HUDEP-2 (cell line): Measurements from ENCODE around the gene HTR1B.

Experiments
- DNase-seq, 76 experiments: peaks; one replicate each; lab custom pipeline; 2025; ENCODE audit not compliant: unreplicated experiment in 76 of 76; lab: John Stamatoyannopoulos, UW

HTR1B gene

GRCh38 chr6:77463308-77463860 is at the start of gene HTR1B:
HTR1B (minus strand) TSS chr6:77463491; CDS start chr6:77463403, 88 bp downstream.
- peak in 9 of 76 experiments; percentile 6 to 31 (median 18) for DNase-seq

GRCh38 chr6:77512554-77512953 is 49.3 kb upstream of the HTR1B start:
- DNase-seq = no peak

DNA sequence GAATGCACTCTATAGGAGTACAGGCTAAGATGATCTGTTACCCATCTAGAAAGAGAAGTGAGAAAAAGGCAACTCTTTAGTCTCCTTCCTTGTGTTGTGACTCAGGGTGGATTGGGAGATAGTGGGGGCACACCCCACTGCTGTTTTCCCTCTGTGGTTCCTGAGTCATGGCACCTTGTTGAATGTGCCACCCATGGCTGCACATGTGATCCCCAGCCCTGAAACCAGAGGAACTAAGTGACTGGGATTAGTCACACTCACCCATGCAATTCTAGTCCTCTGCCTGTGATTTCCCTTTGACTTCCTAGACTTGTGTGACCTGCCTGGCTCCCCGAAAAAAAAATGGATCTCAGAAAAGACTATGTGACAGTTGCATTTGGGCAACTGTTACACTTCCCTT is 48.6 kb upstream of the HTR1B start:
- DNase-seq = no peak

DNA sequence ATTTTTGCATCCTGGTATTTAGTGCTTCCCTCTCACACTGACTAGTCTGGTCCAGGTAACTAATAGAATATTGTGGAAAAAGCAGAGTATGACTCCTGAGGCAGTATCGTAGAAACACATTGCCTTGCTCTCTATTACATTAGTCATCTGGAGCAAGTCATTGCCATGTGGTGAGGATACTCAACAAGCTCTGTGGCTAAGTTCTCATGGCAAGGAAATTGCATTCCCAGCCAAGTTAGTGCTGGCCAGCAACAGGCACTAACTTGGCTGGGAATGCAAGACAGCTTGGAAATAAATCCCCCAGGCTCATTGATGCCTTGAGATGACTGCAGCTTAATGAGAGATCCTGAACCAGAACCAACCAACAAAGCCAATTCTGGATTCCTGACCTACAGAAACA is 39.7 kb upstream of the HTR1B start:
- no peak for DNase-seq

DNA sequence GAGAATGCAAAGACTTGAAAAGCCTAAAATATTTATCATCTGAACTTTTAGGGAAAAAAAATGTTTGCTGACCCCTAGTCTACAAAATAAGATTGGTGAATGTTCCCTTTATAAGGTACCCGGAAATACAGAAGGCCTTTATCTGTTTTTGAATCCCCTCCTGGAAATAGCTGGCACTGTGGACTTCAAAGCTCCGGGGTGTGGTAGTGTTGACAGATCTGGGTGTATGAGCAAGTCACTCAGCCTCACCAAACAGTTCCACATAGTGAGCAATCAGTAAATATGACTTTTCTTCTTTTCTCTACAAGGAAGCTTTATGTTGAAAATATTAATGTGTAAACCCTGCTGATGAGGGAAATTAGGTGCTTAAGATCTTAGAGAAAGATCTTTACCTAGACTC is 29.2 kb upstream of the HTR1B start:
- DNase-seq = no peak

- no peak for DNase-seq
Observed at GRCh38 chr6:77487808-77488425, 24.6 kb upstream of the HTR1B start.

- DNase-seq = no peak
Observed at GRCh38 chr6:77482981-77483380, 19.7 kb upstream of the HTR1B start.

DNA sequence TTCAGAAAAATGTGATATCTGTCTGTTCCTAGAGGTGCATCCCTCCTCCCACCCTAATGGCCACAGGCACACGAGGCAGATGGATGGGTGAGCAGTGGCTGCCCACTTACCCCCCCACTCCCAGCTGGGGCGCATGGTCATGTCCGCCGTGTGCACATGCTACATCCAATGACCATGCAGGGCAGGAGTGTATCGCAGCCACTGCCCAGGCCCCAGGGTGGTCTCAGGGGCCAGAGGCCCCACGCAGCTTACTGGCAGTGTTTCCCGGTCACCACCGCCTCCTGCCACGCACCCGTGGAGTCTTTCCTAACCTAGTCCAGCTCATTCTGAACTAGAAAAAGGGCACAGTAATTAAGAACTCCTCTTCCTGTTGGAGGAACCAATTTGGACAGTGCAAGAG is 11.7 kb upstream of the HTR1B start:
- DNase-seq = no peak

DNA sequence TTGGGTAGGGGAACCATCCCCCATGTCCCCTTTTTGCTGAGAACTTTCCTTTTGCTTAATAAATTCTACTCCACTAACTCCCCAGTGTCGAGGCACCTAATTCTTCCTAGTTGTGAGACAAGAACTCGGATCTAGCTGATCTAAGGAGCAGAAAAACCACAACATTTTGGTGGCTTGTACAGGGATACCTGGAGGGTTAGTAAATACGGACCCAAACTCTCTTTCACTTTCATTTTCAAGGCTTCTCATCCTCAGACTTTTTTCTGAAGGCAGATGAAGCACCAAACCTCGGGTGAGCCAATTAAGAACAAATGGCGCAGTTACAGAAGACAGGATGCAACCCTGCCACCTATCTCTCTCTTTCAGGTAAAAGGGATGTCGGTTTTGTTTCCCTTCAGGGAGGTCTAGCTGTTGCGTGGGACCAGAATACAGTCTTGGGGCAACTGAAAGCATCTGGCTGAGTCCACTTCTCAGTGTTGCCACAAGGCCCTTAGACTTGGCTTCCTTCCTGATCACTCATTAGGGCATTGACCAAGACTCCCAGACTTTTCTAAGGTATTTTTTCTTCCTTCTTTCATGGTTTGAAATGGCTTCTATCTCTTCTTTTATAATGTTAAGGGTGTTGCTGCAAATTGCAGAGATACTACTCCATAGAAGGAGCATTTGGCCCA is 11.1 kb upstream of the HTR1B start:
- DNase-seq = no peak

DNA sequence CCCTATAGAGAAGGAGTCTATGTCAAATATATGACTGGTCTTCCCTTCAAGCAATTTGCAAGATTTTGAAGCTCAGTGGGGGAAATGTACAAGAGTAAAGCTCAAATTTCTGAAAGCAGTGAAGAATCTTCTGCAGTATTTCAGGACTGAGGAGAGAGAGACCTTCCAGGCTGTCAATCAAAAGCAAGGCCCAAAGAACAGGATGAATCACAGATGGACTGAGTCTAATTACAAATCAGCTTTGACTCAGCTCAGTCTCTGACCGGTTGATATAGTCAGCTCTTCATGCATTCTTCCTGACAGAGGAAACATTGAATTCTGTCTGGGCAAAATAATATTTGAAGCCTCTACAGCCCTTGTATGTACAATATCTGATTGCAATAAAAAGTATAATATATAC is 7.7 kb upstream of the HTR1B start:
- no peak for DNase-seq

DNA sequence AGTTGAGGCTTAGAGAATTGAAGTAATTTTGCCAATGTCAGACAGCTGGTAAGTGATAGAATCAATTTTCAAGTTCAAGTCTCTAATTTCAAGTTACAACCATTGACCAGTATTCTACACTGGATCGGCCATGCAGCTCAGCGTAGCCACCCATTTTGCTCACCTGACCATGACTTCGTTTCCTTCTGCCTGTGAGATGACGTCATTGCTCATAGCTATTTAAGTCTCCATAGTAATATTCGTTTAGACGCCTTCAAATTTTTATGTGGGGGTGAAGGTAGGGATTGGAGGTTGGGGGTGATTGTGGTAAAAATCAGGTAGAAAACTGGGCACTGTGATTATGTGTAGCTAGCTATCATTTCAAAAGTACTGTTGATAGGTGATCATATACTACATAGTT is 5.6 kb upstream of the HTR1B start:
- no peak for DNase-seq

GRCh38 chr6:77466451-77467437 is 3.5 kb upstream of the HTR1B start:
- peak in 2 of 76 experiments; percentile 9 to 25 for DNase-seq

GRCh38 chr6:77466055-77466450 is 2.8 kb upstream of the HTR1B start:
- peak in 37 of 76 experiments; percentile 5 to 61 (median 31) for DNase-seq

DNA sequence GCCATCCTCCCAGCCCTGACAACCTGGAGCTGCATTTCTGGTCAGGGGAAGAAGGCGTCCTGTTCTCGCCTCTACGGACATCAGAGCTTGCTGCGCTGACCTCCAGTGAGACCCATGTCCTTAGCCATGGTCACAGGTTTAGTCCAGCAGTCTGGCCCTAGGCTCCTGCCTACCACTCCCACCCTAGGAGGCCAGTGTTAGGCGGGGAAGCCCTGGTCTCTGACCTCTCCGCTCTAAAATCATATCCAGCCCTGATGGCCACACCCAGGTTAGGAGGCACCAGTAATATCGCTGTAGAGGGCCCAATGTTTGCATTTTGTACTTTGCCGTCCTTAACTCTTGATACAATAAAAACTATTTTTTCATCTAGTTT is 1.2 kb upstream of the HTR1B start:
- no peak for DNase-seq

GRCh38 chr6:77463861-77464494 is 687 bp upstream of the HTR1B start:
- DNase-seq = no peak

- DNase-seq = peak in 1 of 76 experiments; percentile 2
Observed at GRCh38 chr6:77462359-77463307, 658 bp downstream of the HTR1B start.

- DNase-seq = no peak
Observed at GRCh38 chr6:77461796-77462195, 1.5 kb downstream of the HTR1B start.

GRCh38 chr6:77458421-77458820 is 4.9 kb downstream of the HTR1B start:
- DNase-seq = no peak

- peak in 54 of 76 experiments; percentile 5 to 79 (median 42) for DNase-seq
Observed at GRCh38 chr6:77457720-77458349, 5.5 kb downstream of the HTR1B start.
